Keratinocyte (primary cell): ENCODE data around the gene CELSR1.

Experiments used
- EZH2 ChIP-seq: IDR thresholded peaks from one replicate; pipeline ENCODE4 v1.6.1; 2012; ENCODE audit warnings: inconsistent platforms, mild to moderate bottlenecking, low read length, moderate library complexity
- TF ChIP-seq, protein P1 (sequence below), 3 experiments: IDR thresholded peaks in 1 of 3; conservative IDR thresholded peaks in 1 of 3; optimal IDR thresholded peaks in 1 of 3; 2 replicates in 2 of 3; 3 replicates in 1 of 3; pipeline versions ENCODE3 to v1.5.1; 2011; ENCODE audit warnings: low read length in 3 of 3, mild to moderate bottlenecking in 3 of 3, moderate library complexity in 2 of 3, control low read depth in 1 of 3, inconsistent platforms in 1 of 3; ENCODE audit not compliant: insufficient read depth in 2 of 3; ENCODE audit errors: extremely low read depth in 1 of 3

DNA sequence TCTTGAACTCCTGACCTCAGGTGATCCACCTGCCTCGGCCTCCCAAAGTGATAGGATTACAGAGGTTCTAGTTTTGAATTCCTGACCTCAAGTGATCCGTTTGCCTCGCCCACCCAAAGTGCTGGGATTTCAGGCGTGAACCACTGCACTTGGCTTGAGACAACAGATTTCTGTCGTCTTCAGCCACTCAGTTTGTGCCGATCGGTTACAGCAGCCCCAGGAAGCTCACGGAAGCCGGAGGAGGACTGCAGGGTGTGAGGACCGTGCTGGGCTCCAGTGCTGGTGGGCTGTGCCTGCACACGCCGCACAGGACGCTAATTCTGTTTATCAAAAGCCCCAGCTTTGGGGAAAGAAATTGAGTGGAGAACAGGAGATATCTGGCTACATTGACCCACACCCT is 82.0 kb downstream of the CELSR1 start:
- TF ChIP-seq, protein P1, sequence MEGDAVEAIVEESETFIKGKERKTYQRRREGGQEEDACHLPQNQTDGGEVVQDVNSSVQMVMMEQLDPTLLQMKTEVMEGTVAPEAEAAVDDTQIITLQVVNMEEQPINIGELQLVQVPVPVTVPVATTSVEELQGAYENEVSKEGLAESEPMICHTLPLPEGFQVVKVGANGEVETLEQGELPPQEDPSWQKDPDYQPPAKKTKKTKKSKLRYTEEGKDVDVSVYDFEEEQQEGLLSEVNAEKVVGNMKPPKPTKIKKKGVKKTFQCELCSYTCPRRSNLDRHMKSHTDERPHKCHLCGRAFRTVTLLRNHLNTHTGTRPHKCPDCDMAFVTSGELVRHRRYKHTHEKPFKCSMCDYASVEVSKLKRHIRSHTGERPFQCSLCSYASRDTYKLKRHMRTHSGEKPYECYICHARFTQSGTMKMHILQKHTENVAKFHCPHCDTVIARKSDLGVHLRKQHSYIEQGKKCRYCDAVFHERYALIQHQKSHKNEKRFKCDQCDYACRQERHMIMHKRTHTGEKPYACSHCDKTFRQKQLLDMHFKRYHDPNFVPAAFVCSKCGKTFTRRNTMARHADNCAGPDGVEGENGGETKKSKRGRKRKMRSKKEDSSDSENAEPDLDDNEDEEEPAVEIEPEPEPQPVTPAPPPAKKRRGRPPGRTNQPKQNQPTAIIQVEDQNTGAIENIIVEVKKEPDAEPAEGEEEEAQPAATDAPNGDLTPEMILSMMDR (optimal IDR thresholded peaks at IDR 0.05 in 1 of 3, IDR thresholded peaks at IDR 0.05 in 1 of 3, conservative IDR thresholded peaks at IDR 0.05 in 1 of 3; ENCODE audit: extremely low read depth in 1 of 3, insufficient read depth in 2 of 3, low read length in 3 of 3) = no peak
- TF ChIP-seq EZH2 = no peak
